ENCODE results near the gene MEF2C. TPM values are rescaled to one million over a fixed set of nuclear protein-coding genes. Genes with fewer than 3 reads are reported as not detected.

The MEF2C gene
- polyA plus RNA-seq, 3 donors = 32.0 to 89.3 (median 88.3) TPM

DNA sequence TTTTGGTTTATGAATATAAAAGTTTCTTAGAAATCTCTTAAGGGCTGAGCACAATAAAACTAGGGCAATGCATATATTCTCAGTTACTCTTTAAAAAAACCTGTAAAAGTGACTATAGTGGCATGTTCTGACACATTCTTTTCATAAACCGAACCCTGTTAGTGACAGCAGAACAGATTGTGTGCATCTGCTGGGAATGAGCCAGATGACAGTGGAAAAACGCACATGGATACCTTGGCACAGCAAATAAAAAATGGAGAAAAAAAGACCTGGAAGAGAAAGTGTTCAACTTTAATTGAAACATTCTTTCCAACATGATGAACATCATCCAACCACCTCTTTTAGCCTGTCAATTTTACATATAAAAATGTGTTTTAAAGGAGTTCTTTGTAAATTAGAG is 12.7 kb downstream of the MEF2C start:
- Histone ChIP-seq H3K79me2 (ENCODE audit: insufficient read depth, low read length) (peaks cover 86% of the 10 kb centered on the region), H3K27ac (ENCODE audit: low read depth in 1 of 2, low read length in 2 of 2) (no peak overlapping the region), H2AFZ (ENCODE audit: insufficient read depth, low read depth, low read length, poor library complexity, severe bottlenecking) (no peak overlapping the region), H3K9ac (ENCODE audit: insufficient read depth, low read length, poor library complexity, severe bottlenecking) (no peak overlapping the region), H3K9me3 (replicated peaks in 1 of 2; ENCODE audit: control insufficient read depth in 1 of 2, insufficient read depth in 1 of 2, low read length in 2 of 2) (no peaks in the 10 kb centered on the region), H3K4me3 (replicated peaks in 1 of 3; ENCODE audit: low read depth in 2 of 3, low read length in 3 of 3) (no peak overlapping the region), H3K27me3 (ENCODE audit: control insufficient read depth in 2 of 2, insufficient read depth in 2 of 2, low read length in 2 of 2) (no peaks in the 10 kb centered on the region), H4K20me1 (ENCODE audit: insufficient read depth, low read length) (peaks cover 87% of the 10 kb centered on the region), H3K4me1 (ENCODE audit: control insufficient read depth in 1 of 2, insufficient read depth in 2 of 2, low read length in 2 of 2) (peaks cover 4 to 11% of the 10 kb centered on the region in 2 donors), H3K4me2 (replicated peaks; ENCODE audit: extremely low read depth, low read length, poor library complexity, severe bottlenecking) (no peak overlapping the region), H3K36me3 (replicated peaks in 1 of 2; ENCODE audit: control insufficient read depth in 1 of 2, insufficient read depth in 2 of 2, low read length in 2 of 2) (peaks cover 0 to 24% of the 10 kb centered on the region in 2 donors)
- H3K36me3 Mint-ChIP-seq = peaks cover 21 to 34% of the 10 kb centered on the region in 2 donors
- H3K27ac Mint-ChIP-seq = no peak overlapping the region
- H3K4me1 Mint-ChIP-seq = peaks cover 17% of the 10 kb centered on the region
- no peak for DNase-seq
- WGBS (ENCODE audit: insufficient coverage) = 100% methylated on average over 1 of the region's 2 CpGs
- H3K9me3 Mint-ChIP-seq = peaks cover 0 to 6% (median 0%) of the 10 kb centered on the region in 7 donors
- intact Hi-C loops (cut with micrococcal nuclease) = no loop called here
- H3K4me3 Mint-ChIP-seq = no peak overlapping the region
- H3K27me3 Mint-ChIP-seq (ENCODE audit: low read depth in 3 of 3) = no peaks in the 10 kb centered on the region
- TF ChIP-seq, protein P1, sequence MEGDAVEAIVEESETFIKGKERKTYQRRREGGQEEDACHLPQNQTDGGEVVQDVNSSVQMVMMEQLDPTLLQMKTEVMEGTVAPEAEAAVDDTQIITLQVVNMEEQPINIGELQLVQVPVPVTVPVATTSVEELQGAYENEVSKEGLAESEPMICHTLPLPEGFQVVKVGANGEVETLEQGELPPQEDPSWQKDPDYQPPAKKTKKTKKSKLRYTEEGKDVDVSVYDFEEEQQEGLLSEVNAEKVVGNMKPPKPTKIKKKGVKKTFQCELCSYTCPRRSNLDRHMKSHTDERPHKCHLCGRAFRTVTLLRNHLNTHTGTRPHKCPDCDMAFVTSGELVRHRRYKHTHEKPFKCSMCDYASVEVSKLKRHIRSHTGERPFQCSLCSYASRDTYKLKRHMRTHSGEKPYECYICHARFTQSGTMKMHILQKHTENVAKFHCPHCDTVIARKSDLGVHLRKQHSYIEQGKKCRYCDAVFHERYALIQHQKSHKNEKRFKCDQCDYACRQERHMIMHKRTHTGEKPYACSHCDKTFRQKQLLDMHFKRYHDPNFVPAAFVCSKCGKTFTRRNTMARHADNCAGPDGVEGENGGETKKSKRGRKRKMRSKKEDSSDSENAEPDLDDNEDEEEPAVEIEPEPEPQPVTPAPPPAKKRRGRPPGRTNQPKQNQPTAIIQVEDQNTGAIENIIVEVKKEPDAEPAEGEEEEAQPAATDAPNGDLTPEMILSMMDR (IDR thresholded peaks at IDR 0.05) = no peak

GRCh38 chr5:88868468-88869068 is 14.4 kb downstream of the MEF2C start:
- Histone ChIP-seq H3K9ac (ENCODE audit: insufficient read depth, low read length, poor library complexity, severe bottlenecking) (no peak overlapping the region), H3K4me1 (ENCODE audit: control insufficient read depth in 1 of 2, insufficient read depth in 2 of 2, low read length in 2 of 2) (peaks cover 4 to 12% of the 10 kb centered on the region in 2 donors), H3K27ac (ENCODE audit: low read depth in 1 of 2, low read length in 2 of 2) (no peak overlapping the region), H3K4me2 (replicated peaks; ENCODE audit: extremely low read depth, low read length, poor library complexity, severe bottlenecking) (no peak overlapping the region), H3K36me3 (replicated peaks in 1 of 2; ENCODE audit: control insufficient read depth in 1 of 2, insufficient read depth in 2 of 2, low read length in 2 of 2) (peaks cover 0 to 25% of the 10 kb centered on the region in 2 donors), H3K27me3 (ENCODE audit: control insufficient read depth in 2 of 2, insufficient read depth in 2 of 2, low read length in 2 of 2) (no peaks in the 10 kb centered on the region), H2AFZ (ENCODE audit: insufficient read depth, low read depth, low read length, poor library complexity, severe bottlenecking) (no peak overlapping the region), H3K4me3 (replicated peaks in 1 of 3; ENCODE audit: low read depth in 2 of 3, low read length in 3 of 3) (no peak overlapping the region), H3K9me3 (replicated peaks in 1 of 2; ENCODE audit: control insufficient read depth in 1 of 2, insufficient read depth in 1 of 2, low read length in 2 of 2) (no peaks in the 10 kb centered on the region), H4K20me1 (ENCODE audit: insufficient read depth, low read length) (peaks cover 83% of the 10 kb centered on the region), H3K79me2 (ENCODE audit: insufficient read depth, low read length) (peaks cover 85% of the 10 kb centered on the region)
- WGBS (ENCODE audit: insufficient coverage) = no CpG with 5 or more reads among the region's 7 CpGs
- Mint-ChIP-seq H3K27me3 (ENCODE audit: low read depth in 3 of 3) (no peaks in the 10 kb centered on the region), H3K36me3 (peaks cover 21 to 36% of the 10 kb centered on the region in 2 donors), H3K4me3 (no peak overlapping the region), H3K4me1 (peaks cover 18% of the 10 kb centered on the region), H3K9me3 (peaks cover 0 to 9% (median 0%) of the 10 kb centered on the region in 7 donors), H3K27ac (no peak overlapping the region)
- intact Hi-C loops (cut with micrococcal nuclease) = no loop called here
- TF ChIP-seq, protein P1 (IDR thresholded peaks at IDR 0.05) = no peak
- no peak for DNase-seq

Data from CD14-positive monocyte (primary cell).